Astrocyte (in vitro differentiated cells and primary cell): ENCODE results near the gene PRKCE. TPM values are rescaled to one million over a fixed set of nuclear protein-coding genes. Genes with fewer than 3 reads are reported as not detected.

Experiments
- DNase-seq: peaks from one replicate; pipeline ENCODE4 v3.0.0-alpha.2; 2010; ENCODE audit warnings: low read depth
- FAIRE-seq: peaks from 2 replicates; lab custom pipeline; 2011; peaks lifted over from hg19 to GRCh38; lab: Jason Lieb, UNC
- H2AFZ ChIP-seq: 2 replicates; pipeline ENCODE4 v1.6.0; 2012; ENCODE audit warnings: low read depth, low read length, inconsistent platforms
- H3K27ac ChIP-seq: 2 replicates; pipeline ENCODE4 v1.5.1; 2011; ENCODE audit warnings: low read depth, low read length, inconsistent platforms
- H3K27me3 ChIP-seq: 2 replicates; pipeline ENCODE4 v1.6.0; 2011; ENCODE audit warnings: low read length, inconsistent platforms; ENCODE audit not compliant: insufficient read depth
- H3K36me3 ChIP-seq: 2 replicates; pipeline ENCODE4 v1.5.1; 2011; ENCODE audit warnings: low read length, inconsistent platforms; ENCODE audit not compliant: insufficient read depth
- H3K4me1 ChIP-seq: 2 replicates; pipeline ENCODE4 v1.5.1; 2011; ENCODE audit warnings: low read length, inconsistent platforms; ENCODE audit not compliant: insufficient read depth
- H3K4me2 ChIP-seq: 2 replicates; pipeline ENCODE4 v1.6.0; 2012; ENCODE audit warnings: low read length, inconsistent platforms
- H3K4me3 ChIP-seq: 2 replicates; pipeline ENCODE4 v1.5.1; 2011; ENCODE audit warnings: low read depth, mild to moderate bottlenecking, low read length, inconsistent platforms; ENCODE audit not compliant: insufficient read depth
- H3K79me2 ChIP-seq: 2 replicates; pipeline ENCODE4 v1.6.0; 2012; ENCODE audit warnings: mild to moderate bottlenecking, low read length, inconsistent platforms; ENCODE audit not compliant: insufficient read depth
- H3K9ac ChIP-seq: 2 replicates; pipeline ENCODE4 v1.6.0; 2012; ENCODE audit warnings: mild to moderate bottlenecking, low read length, inconsistent platforms
- H3K9me3 ChIP-seq: 2 replicates; pipeline ENCODE4 v1.5.1; 2012; ENCODE audit warnings: low read depth, mild to moderate bottlenecking, low read length, inconsistent platforms; ENCODE audit not compliant: insufficient read depth
- H4K20me1 ChIP-seq: 2 replicates; pipeline ENCODE4 v1.6.0; 2012; ENCODE audit warnings: low read length, inconsistent platforms; ENCODE audit not compliant: insufficient read depth
- H3K27ac Mint-ChIP-seq: one replicate; pipeline ENCODE4 v1.8.0; 2021; ENCODE audit warnings: mild to moderate bottlenecking, mixed read lengths; ENCODE audit not compliant: unreplicated experiment
- H3K27me3 Mint-ChIP-seq: one replicate; pipeline ENCODE4 v1.8.0; 2021; ENCODE audit warnings: low read depth, mixed read lengths; ENCODE audit not compliant: unreplicated experiment
- H3K36me3 Mint-ChIP-seq: one replicate; pipeline ENCODE4 v1.8.0; 2021; ENCODE audit warnings: low read depth, mixed read lengths; ENCODE audit not compliant: unreplicated experiment
- H3K4me1 Mint-ChIP-seq: one replicate; pipeline ENCODE4 v1.8.0; 2021; ENCODE audit warnings: low read depth, mixed read lengths; ENCODE audit not compliant: unreplicated experiment
- H3K4me3 Mint-ChIP-seq: one replicate; pipeline ENCODE4 v1.8.0; 2021; ENCODE audit warnings: mild to moderate bottlenecking, moderate library complexity, mixed read lengths; ENCODE audit not compliant: unreplicated experiment
- H3K9me3 Mint-ChIP-seq: one replicate; pipeline ENCODE4 v1.8.0; 2021; ENCODE audit warnings: mild to moderate bottlenecking, mixed read lengths; ENCODE audit not compliant: unreplicated experiment
- CTCF ChIP-seq: IDR thresholded peaks from 2 replicates; pipeline ENCODE4 v1.5.1; 2011; ENCODE audit warnings: low read depth, mild to moderate bottlenecking, inconsistent platforms, low read length, moderate library complexity; ENCODE audit not compliant: insufficient read depth
- EZH2 ChIP-seq: IDR thresholded peaks from 2 replicates; pipeline ENCODE4 v1.6.1; 2012; ENCODE audit warnings: mild to moderate bottlenecking, low read length, inconsistent platforms; ENCODE audit not compliant: insufficient read depth
- total RNA-seq: library from RNA; stranded (reverse); gene quantifications from 2 replicates; pipeline ENCODE4 v1.2.1, GENCODE V29; 2021

PRKCE gene
- total RNA-seq, 1 donor from 2014 or later: 12.8 TPM

- no peaks in the 10 kb centered on the region for H3K9me3 ChIP-seq
- FAIRE-seq (no peak), DNase-seq (no peak)
- no peaks in the 10 kb centered on the region for H3K79me2 ChIP-seq
- peaks cover 14% of the 10 kb centered on the region for H3K4me1 ChIP-seq
- H3K27ac ChIP-seq: no peak overlapping the region
- H3K4me2 ChIP-seq: no peak overlapping the region
- H3K36me3 Mint-ChIP-seq: peaks cover 3% of the 10 kb centered on the region
- peaks cover 3% of the 10 kb centered on the region for H3K4me1 Mint-ChIP-seq
- no peaks in the 10 kb centered on the region for H3K36me3 ChIP-seq
- no peak overlapping the region for H3K4me3 ChIP-seq
- no peaks in the 10 kb centered on the region for H4K20me1 ChIP-seq
- H2AFZ ChIP-seq: no peak overlapping the region
- no peak overlapping the region for H3K27ac Mint-ChIP-seq
- H3K9me3 Mint-ChIP-seq: no peaks in the 10 kb centered on the region
- H3K27me3 ChIP-seq: no peaks in the 10 kb centered on the region
- no peak overlapping the region for H3K4me3 Mint-ChIP-seq
- no peak for TF ChIP-seq EZH2
- no peak for TF ChIP-seq CTCF
- H3K9ac ChIP-seq: no peak overlapping the region
- H3K27me3 Mint-ChIP-seq: peaks cover 2% of the 10 kb centered on the region
Measured at GRCh38 chr2:46040563-46041155, 389.2 kb downstream of the PRKCE start.

- no peaks in the 10 kb centered on the region for H3K79me2 ChIP-seq
- no peaks in the 10 kb centered on the region for H3K36me3 ChIP-seq
- no peak overlapping the region for H3K4me3 ChIP-seq
- FAIRE-seq (no peak), DNase-seq (no peak)
- H3K9me3 Mint-ChIP-seq: no peaks in the 10 kb centered on the region
- H4K20me1 ChIP-seq: no peaks in the 10 kb centered on the region
- no peak overlapping the region for H3K4me3 Mint-ChIP-seq
- no peak for TF ChIP-seq CTCF
- TF ChIP-seq EZH2: no peak
- H3K27ac Mint-ChIP-seq: no peak overlapping the region
- H3K27me3 Mint-ChIP-seq: peaks cover 2% of the 10 kb centered on the region
- H3K36me3 Mint-ChIP-seq: peaks cover 3% of the 10 kb centered on the region
- no peak overlapping the region for H3K27ac ChIP-seq
- H3K9ac ChIP-seq: no peak overlapping the region
- H3K9me3 ChIP-seq: no peaks in the 10 kb centered on the region
- no peaks in the 10 kb centered on the region for H3K27me3 ChIP-seq
- H3K4me1 Mint-ChIP-seq: peaks cover 5% of the 10 kb centered on the region
- H2AFZ ChIP-seq: no peak overlapping the region
- H3K4me2 ChIP-seq: no peak overlapping the region
- peaks cover 14% of the 10 kb centered on the region for H3K4me1 ChIP-seq
Measured at GRCh38 chr2:46041434-46041833, 390.0 kb downstream of the PRKCE start.

- Mint-ChIP-seq H3K27ac (no peak overlapping the region), H3K9me3 (no peaks in the 10 kb centered on the region), H3K4me3 (no peak overlapping the region), H3K4me1 (peaks cover 5% of the 10 kb centered on the region), H3K36me3 (peaks cover 3% of the 10 kb centered on the region), H3K27me3 (peaks cover 2% of the 10 kb centered on the region)
- TF ChIP-seq EZH2: no peak
- TF ChIP-seq CTCF: no peak
- no peak for DNase-seq
- Histone ChIP-seq H3K9ac (no peak overlapping the region), H3K79me2 (no peaks in the 10 kb centered on the region), H3K4me3 (no peak overlapping the region), H2AFZ (no peak overlapping the region), H3K4me1 (peaks cover 7% of the 10 kb centered on the region), H3K9me3 (no peaks in the 10 kb centered on the region), H3K36me3 (no peaks in the 10 kb centered on the region), H3K27me3 (no peaks in the 10 kb centered on the region), H3K27ac (no peak overlapping the region), H3K4me2 (no peak overlapping the region), H4K20me1 (no peaks in the 10 kb centered on the region)
- no peak for FAIRE-seq
Measured at GRCh38 chr2:46042207-46042637, 390.7 kb downstream of the PRKCE start.
